IMR-90 (cell line): ENCODE data around the gene DIP2C. TPM values are rescaled to one million over a fixed set of nuclear protein-coding genes. Genes with fewer than 3 reads are reported as not detected.

Source experiments
- ATAC-seq: fragments of 200-7000 bp; cut with Tn5 transposase; 2 replicates; pipeline ENCODE4 v1.9.1; 2020; ENCODE audit warnings: low read depth, mild to moderate bottlenecking, moderate library complexity
- BruUV-seq: library from RNA; stranded (reverse); fragments of 400-500 nt; replicated peaks from 2 replicates; lab custom pipeline; 2021; lab: Mats Ljungman, UMichigan
- CTCF ChIA-PET: fragments of 300-600 bp; formaldehyde crosslinking; extraction: SDS; loops from one replicate; lab custom pipeline; 2021; ENCODE audit warnings: antibody characterized with exemption; lab: Yijun Ruan, JAX
- POLR2A ChIA-PET: fragments of 300-600 bp; sonication (Branson Sonifier 250); formaldehyde crosslinking; loops from one replicate; lab custom pipeline; 2022; ENCODE audit warnings: antibody characterized with exemption; ENCODE audit not compliant: unreplicated experiment; lab: Charles Lee
- DNase-seq: peaks from one replicate; pipeline ENCODE4 v3.0.0; 2013
- H2AFZ ChIP-seq: replicated peaks from 2 replicates; pipeline ENCODE3; 2013; ENCODE audit warnings: low read length, mild to moderate bottlenecking; ENCODE audit not compliant: poor library complexity
- H2AK5ac ChIP-seq: 2 replicates; pipeline ENCODE4 v1.6.1; 2013; ENCODE audit warnings: low read depth, low read length, inconsistent platforms
- H2AK9ac ChIP-seq: replicated peaks from 2 replicates; pipeline ENCODE3; 2013; ENCODE audit warnings: mild to moderate bottlenecking, low read depth, low read length, moderate library complexity; ENCODE audit not compliant: poor library complexity
- H2BK120ac ChIP-seq: 2 replicates; pipeline ENCODE4 v1.6.1; 2013; ENCODE audit warnings: low read depth, low read length, inconsistent platforms
- H2BK15ac ChIP-seq: 3 replicates; pipeline ENCODE4 v1.6.1; 2013; ENCODE audit warnings: low read depth, low read length, inconsistent platforms
- H2BK20ac ChIP-seq: 2 replicates; pipeline ENCODE4 v1.6.1; 2013; ENCODE audit warnings: low read depth, mild to moderate bottlenecking, inconsistent platforms, low read length, moderate library complexity
- H2BK5ac ChIP-seq: 2 replicates; pipeline ENCODE4 v1.6.1; 2013; ENCODE audit warnings: mild to moderate bottlenecking, low read depth, low read length, inconsistent platforms; ENCODE audit not compliant: poor library complexity, severe bottlenecking
- H3K14ac ChIP-seq: replicated peaks from 2 replicates; pipeline ENCODE4 v1.6.1; 2013; ENCODE audit warnings: low read depth, low read length, inconsistent platforms
- H3K18ac ChIP-seq: 2 replicates; pipeline ENCODE4 v1.6.1; 2013; ENCODE audit warnings: low read depth, low read length, control low read depth
- H3K23ac ChIP-seq: 2 replicates; pipeline ENCODE4 v1.6.1; 2013; ENCODE audit warnings: low read depth, low read length, inconsistent platforms
- H3K27ac ChIP-seq: 2 replicates; pipeline ENCODE4 v1.5.1; 2013; ENCODE audit warnings: mild to moderate bottlenecking, control low read depth, low read length; ENCODE audit not compliant: insufficient read depth
- H3K27me3 ChIP-seq: 2 replicates; pipeline ENCODE4 v1.6.1; 2013; ENCODE audit warnings: low read length; ENCODE audit not compliant: control insufficient read depth, insufficient read depth
- H3K36me3 ChIP-seq: 2 replicates; pipeline ENCODE4 v1.6.1; 2013; ENCODE audit warnings: low read length, mixed read lengths; ENCODE audit not compliant: control insufficient read depth, insufficient read depth
- H3K4ac ChIP-seq: 2 replicates; pipeline ENCODE4 v1.6.1; 2013; ENCODE audit warnings: low read depth, low read length, inconsistent platforms
- H3K4me1 ChIP-seq: 2 replicates; pipeline ENCODE4 v1.6.1; 2013; ENCODE audit warnings: low read length, mixed read lengths; ENCODE audit not compliant: control insufficient read depth, insufficient read depth
- H3K4me2 ChIP-seq: 2 replicates; pipeline ENCODE4 v1.6.1; 2013; ENCODE audit warnings: low read depth, mild to moderate bottlenecking, control low read depth, low read length, moderate library complexity
- H3K4me3 ChIP-seq: 2 replicates; pipeline ENCODE4 v1.5.1; 2013; ENCODE audit warnings: low read depth, mild to moderate bottlenecking, control low read depth, low read length, moderate library complexity; ENCODE audit not compliant: insufficient read depth
- H3K56ac ChIP-seq: 2 replicates; pipeline ENCODE4 v1.6.1; 2013; ENCODE audit warnings: low read length, inconsistent platforms; ENCODE audit not compliant: insufficient read depth; ENCODE audit errors: extremely low read depth
- H3K79me1 ChIP-seq, 2 experiments: 2 replicates each; pipeline ENCODE4 v1.6.1; 2013; ENCODE audit warnings: low read length in 2 of 2, inconsistent platforms in 1 of 2, low read depth in 1 of 2
- H3K9ac ChIP-seq: 2 replicates; pipeline ENCODE4 v1.6.1; 2013; ENCODE audit warnings: low read depth, low read length, control low read depth
- H3K9me1 ChIP-seq: 2 replicates; pipeline ENCODE4 v1.6.1; 2013; ENCODE audit warnings: low read length, inconsistent platforms; ENCODE audit not compliant: insufficient read depth
- H3K9me3 ChIP-seq: 2 replicates; pipeline ENCODE4 v1.6.1; 2013; ENCODE audit warnings: low read length; ENCODE audit not compliant: control insufficient read depth, insufficient read depth
- H4K20me1 ChIP-seq: 2 replicates; pipeline ENCODE4 v1.6.1; 2013; ENCODE audit warnings: low read length, inconsistent platforms; ENCODE audit not compliant: insufficient read depth
- H4K5ac ChIP-seq: 2 replicates; pipeline ENCODE4 v1.6.1; 2013; ENCODE audit warnings: mild to moderate bottlenecking, low read depth, low read length, control low read depth
- H4K8ac ChIP-seq, 2 experiments: 2 replicates each; pipeline ENCODE4 v1.6.1; 2013; ENCODE audit warnings: low read depth in 2 of 2, low read length in 2 of 2, control low read depth in 1 of 2, inconsistent platforms in 1 of 2
- H4K91ac ChIP-seq: 2 replicates; pipeline ENCODE4 v1.6.1; 2013; ENCODE audit warnings: low read depth, low read length, inconsistent platforms; ENCODE audit not compliant: insufficient read depth
- CEBPB ChIP-seq: IDR thresholded peaks from 2 replicates; pipeline ENCODE4 v1.6.1; 2012; ENCODE audit warnings: low read depth, low read length, improper control_type of control experiment
- MAZ ChIP-seq: IDR thresholded peaks from 2 replicates; pipeline ENCODE4 v1.6.1; 2012; ENCODE audit warnings: low read depth, mild to moderate bottlenecking, low read length, improper control_type of control experiment, moderate library complexity, borderline replicate concordance
- POLR2A ChIP-seq: IDR thresholded peaks from 2 replicates; pipeline ENCODE4 v1.6.1; 2012; ENCODE audit warnings: mild to moderate bottlenecking, low read depth, low read length
- WGBS, 2 experiments: methylation state at CpG; one replicate each; pipeline versions ENCODE4 v1.1.5 to v1.1.7; 2013; ENCODE audit warnings: missing lambda C conversion rate in 2 of 2; ENCODE audit not compliant: insufficient read length in 1 of 2; ENCODE audit errors: extremely low coverage in 2 of 2; 5-methylcytosine and 5-hydroxymethylcytosine counted together
- dilution Hi-C: fragments of 300-500 bp; cut with HindIII; formaldehyde crosslinking; loops from one replicate; pipeline ENCODE4 v1.14.3; 2018; ENCODE audit warnings: low sequenced_read_pairs; ENCODE audit not compliant: unreplicated experiment
- in situ Hi-C: fragments of 300-500 bp; cut with MboI; formaldehyde crosslinking; loops from 3 replicates; pipeline ENCODE4 v1.14.3; 2019; ENCODE audit warnings: low sequenced_read_pairs, inconsistent platforms, mixed read lengths
- intact Hi-C: fragments of 100-400 bp; cut with micrococcal nuclease; formaldehyde crosslinking; loops from 2 replicates; pipeline ENCODE4 v1.10.0; 2022
- polyA plus RNA-seq, 3 experiments: library from polyadenylated mRNA; depleted of rRNA; stranded (reverse); fragments of >200 nt; gene quantifications; 2 replicates each; pipeline ENCODE4 v1.2.3, GENCODE V29; 2012; ENCODE audit warnings: low replicate concordance in 1 of 3
- total RNA-seq: library from RNA; depleted of rRNA; stranded (reverse); fragments of >200 nt; gene quantifications from 2 replicates; pipeline ENCODE4 v1.2.3, GENCODE V29; 2012
- TF ChIP-seq, protein P1 (sequence below): fragments of 150-350 bp; IDR thresholded peaks from 2 replicates; pipeline ENCODE4 v1.6.1; 2017; ENCODE audit warnings: mild to moderate bottlenecking, antibody characterized with exemption, low read length, low read depth
- TF ChIP-seq, protein P2 (sequence below): conservative IDR thresholded peaks from 2 replicates; pipeline ENCODE4 v1.5.1; 2012; ENCODE audit warnings: mild to moderate bottlenecking, low read depth, low read length, improper control_type of control experiment
- TF ChIP-seq, protein P3 (sequence below): fragments of 150-350 bp; IDR thresholded peaks from 2 replicates; pipeline ENCODE4 v1.6.1; 2016; ENCODE audit warnings: low read depth, mild to moderate bottlenecking, low read length, moderate library complexity, borderline replicate concordance

Gene DIP2C
- total and polyA plus RNA-seq, 2 of the 4 experiments (the other 2 are of a cell fraction), result 8.6 to 17.3 TPM

DNA sequence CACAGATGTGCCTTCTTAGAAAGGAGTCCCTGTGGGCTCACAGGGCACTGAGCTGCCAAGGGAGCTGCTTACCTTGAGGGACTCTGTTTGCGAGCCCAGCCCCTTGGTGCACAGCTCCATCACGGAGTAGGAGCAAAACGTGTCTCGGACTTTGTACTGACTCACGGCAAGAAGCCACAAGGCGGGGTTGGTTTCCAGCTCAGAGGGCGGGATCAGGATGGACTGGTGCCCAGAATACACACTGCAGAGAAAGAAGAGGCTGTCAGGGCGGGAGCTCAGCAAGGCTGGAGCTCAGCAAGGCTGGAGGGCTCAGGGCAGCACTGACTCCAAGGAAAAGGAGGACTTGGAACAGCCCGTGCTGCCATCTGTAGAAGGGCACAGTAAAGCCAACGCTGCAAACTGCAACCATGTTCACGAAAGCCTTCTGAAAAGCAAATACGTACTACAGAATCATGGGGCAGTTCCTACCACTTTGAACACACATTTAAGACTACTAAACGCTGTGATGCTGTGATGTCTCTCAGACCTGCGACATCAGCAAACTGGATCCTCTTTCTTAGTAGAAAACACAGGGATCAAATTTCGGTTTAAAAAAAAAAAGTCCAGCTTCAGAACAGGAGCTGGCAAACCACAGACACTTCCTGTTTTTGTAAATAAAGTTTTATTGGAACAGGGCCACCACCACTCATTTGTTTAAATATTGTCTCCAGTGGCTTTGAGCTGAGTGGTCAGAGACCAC is 359.9 kb downstream of the DIP2C start (continued):
- TF ChIP-seq, protein P1, sequence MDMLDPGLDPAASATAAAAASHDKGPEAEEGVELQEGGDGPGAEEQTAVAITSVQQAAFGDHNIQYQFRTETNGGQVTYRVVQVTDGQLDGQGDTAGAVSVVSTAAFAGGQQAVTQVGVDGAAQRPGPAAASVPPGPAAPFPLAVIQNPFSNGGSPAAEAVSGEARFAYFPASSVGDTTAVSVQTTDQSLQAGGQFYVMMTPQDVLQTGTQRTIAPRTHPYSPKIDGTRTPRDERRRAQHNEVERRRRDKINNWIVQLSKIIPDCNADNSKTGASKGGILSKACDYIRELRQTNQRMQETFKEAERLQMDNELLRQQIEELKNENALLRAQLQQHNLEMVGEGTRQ, result no peak

DNA sequence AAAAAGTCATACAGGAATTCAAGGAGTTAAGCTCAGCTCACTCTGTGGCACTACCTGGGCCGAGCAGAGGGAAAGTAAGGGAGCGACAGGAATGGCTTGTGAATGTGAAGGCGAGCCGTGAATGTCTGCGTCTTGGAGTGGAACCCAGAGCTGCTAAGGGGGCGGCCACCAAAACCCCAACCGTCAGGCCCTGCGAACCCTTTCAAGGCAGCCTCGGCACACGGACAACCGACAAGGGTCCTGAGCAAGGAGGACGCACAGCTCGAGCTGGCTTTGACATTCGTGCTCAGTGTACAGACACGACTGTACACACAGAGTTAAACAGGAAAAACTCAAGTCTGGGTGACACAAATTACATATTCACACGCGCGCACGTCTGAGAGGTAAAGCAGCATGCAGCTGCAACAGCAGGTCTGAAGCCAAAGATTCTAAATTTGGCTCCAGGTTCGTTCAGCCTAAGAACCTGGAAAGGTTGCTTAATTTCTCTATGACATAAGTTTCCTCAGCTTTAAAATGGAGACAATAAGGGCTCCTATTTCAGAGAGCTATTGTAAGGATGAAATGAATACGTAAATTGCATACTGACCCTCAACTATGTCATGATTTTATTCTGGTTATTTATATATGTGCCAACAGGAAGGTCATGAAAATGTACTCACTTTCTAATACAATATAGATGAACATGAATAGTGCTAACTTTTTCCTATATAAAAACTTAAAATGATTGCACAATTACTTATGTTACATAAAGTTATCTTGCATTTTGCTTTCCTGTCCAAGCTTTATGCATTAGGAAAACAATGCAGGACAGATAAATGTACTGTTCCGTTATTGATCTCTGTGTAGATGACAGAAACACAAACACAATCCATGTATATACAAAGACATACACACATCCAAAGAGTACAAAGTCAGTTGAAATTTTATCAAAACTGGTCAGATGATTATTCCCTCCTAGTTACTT is 361.3 kb downstream of the DIP2C start:
- Histone ChIP-seq H3K79me1 (peaks cover 0 to 27% of the 10 kb centered on the region in 2 experiments; a peak in 3 of 4 replicates), H3K9me1 (peaks cover 17% of the 10 kb centered on the region), H4K5ac (no peak overlapping the region), H3K4me3 (no peak overlapping the region), H3K9ac (no peak overlapping the region), H3K27me3 (no peaks in the 10 kb centered on the region), H3K36me3 (peaks cover 18% of the 10 kb centered on the region), H2BK15ac (peak overlapping the region; percentile 57), H2BK20ac (no peak overlapping the region), H4K91ac (no peak overlapping the region), H3K23ac (no peak overlapping the region), H3K4ac (no peak overlapping the region), H2AK5ac (peak overlapping the region; percentile 49; the same call in 1 of the 2 replicates), H2BK5ac (no peak overlapping the region), H2AFZ (no peak overlapping the region), H3K27ac (no peak overlapping the region), H4K20me1 (peaks cover 5% of the 10 kb centered on the region; the same call in 1 of the 2 replicates), H3K14ac (no peak overlapping the region), H3K18ac (no peak overlapping the region), H4K8ac (no peak overlapping the region), H3K4me1 (peaks cover 7% of the 10 kb centered on the region), H3K56ac (no peak overlapping the region), H3K9me3 (no peaks in the 10 kb centered on the region), H2BK120ac (no peak overlapping the region), H2AK9ac (no peak overlapping the region), H3K4me2 (no peak overlapping the region)
- CTCF ChIA-PET, result no interaction called here
- DNase-seq (no peak), ATAC-seq (no peak)
- POLR2A ChIA-PET, result no interaction called here
- in situ Hi-C loops, result no loop called here
- 93% methylated on average over 12 of the region's 22 CpGs; no CpG with 5 or more reads in 1 of the 2 experiments for WGBS, 2 experiments
- TF ChIP-seq POLR2A (no peak), CEBPB (peak; percentile 69), MAZ (no peak)
- TF ChIP-seq, protein P2, sequence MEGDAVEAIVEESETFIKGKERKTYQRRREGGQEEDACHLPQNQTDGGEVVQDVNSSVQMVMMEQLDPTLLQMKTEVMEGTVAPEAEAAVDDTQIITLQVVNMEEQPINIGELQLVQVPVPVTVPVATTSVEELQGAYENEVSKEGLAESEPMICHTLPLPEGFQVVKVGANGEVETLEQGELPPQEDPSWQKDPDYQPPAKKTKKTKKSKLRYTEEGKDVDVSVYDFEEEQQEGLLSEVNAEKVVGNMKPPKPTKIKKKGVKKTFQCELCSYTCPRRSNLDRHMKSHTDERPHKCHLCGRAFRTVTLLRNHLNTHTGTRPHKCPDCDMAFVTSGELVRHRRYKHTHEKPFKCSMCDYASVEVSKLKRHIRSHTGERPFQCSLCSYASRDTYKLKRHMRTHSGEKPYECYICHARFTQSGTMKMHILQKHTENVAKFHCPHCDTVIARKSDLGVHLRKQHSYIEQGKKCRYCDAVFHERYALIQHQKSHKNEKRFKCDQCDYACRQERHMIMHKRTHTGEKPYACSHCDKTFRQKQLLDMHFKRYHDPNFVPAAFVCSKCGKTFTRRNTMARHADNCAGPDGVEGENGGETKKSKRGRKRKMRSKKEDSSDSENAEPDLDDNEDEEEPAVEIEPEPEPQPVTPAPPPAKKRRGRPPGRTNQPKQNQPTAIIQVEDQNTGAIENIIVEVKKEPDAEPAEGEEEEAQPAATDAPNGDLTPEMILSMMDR, result no peak
- TF ChIP-seq, protein P3, sequence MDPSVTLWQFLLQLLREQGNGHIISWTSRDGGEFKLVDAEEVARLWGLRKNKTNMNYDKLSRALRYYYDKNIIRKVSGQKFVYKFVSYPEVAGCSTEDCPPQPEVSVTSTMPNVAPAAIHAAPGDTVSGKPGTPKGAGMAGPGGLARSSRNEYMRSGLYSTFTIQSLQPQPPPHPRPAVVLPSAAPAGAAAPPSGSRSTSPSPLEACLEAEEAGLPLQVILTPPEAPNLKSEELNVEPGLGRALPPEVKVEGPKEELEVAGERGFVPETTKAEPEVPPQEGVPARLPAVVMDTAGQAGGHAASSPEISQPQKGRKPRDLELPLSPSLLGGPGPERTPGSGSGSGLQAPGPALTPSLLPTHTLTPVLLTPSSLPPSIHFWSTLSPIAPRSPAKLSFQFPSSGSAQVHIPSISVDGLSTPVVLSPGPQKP, result no peak
- TF ChIP-seq, protein P1, result no peak
- dilution Hi-C loops, result no loop called here
- intact Hi-C loops, result no loop called here
- no TSS peak for BruUV-seq
